Mucosa of rectum (tissue), 2 donors: Measurements from ENCODE around the gene STPG2.

ENCODE experiments used
- H3K27ac ChIP-seq, 2 donors: one replicate each; pipeline ENCODE4 v1.7.0; 2013; ENCODE audit warnings: inconsistent platforms in 2 of 2, low read depth in 2 of 2, low read length in 2 of 2
- H3K27me3 ChIP-seq, 2 donors: one replicate each; pipeline ENCODE4 v1.7.0; 2013; ENCODE audit warnings: low read length in 2 of 2; ENCODE audit not compliant: control insufficient read depth in 2 of 2, insufficient read depth in 2 of 2
- H3K36me3 ChIP-seq, 2 donors: one replicate each; pipeline ENCODE4 v1.7.0; 2013; ENCODE audit warnings: low read length in 2 of 2; ENCODE audit not compliant: control insufficient read depth in 2 of 2, insufficient read depth in 2 of 2
- H3K4me1 ChIP-seq, 2 donors: one replicate each; pipeline ENCODE4 v1.7.0; 2013; ENCODE audit warnings: low read length in 2 of 2, mild to moderate bottlenecking in 1 of 2; ENCODE audit not compliant: control insufficient read depth in 2 of 2, insufficient read depth in 2 of 2
- H3K4me3 ChIP-seq, 2 donors: one replicate each; pipeline ENCODE4 v1.7.0; 2013; ENCODE audit warnings: low read length in 2 of 2
- H3K9ac ChIP-seq, 2 donors: one replicate each; pipeline ENCODE4 v1.7.0; 2013; ENCODE audit warnings: low read length in 2 of 2, low read depth in 1 of 2, mild to moderate bottlenecking in 1 of 2
- H3K9me3 ChIP-seq, 2 donors: one replicate each; pipeline ENCODE4 v1.7.0; 2013; ENCODE audit warnings: low read length in 2 of 2; ENCODE audit not compliant: control insufficient read depth in 2 of 2
- donor health status: healthy.
- donor health status: Normal muscosa, but diverticular disease.

STPG2 gene

GRCh38 chr4:98150092-98150761 lies 7.0 kb upstream of the STPG2 start:
- Histone ChIP-seq H3K27ac (no peak overlapping the region), H3K36me3 (no peaks in the 10 kb centered on the region), H3K9me3 (no peaks in the 10 kb centered on the region), H3K9ac (no peak overlapping the region), H3K27me3 (no peaks in the 10 kb centered on the region), H3K4me1 (no peaks in the 10 kb centered on the region), H3K4me3 (no peak overlapping the region)

- Histone ChIP-seq H3K27me3 (no peaks in the 10 kb centered on the region), H3K36me3 (no peaks in the 10 kb centered on the region), H3K4me3 (no peak overlapping the region), H3K9ac (no peak overlapping the region), H3K27ac (no peak overlapping the region), H3K4me1 (no peaks in the 10 kb centered on the region), H3K9me3 (no peaks in the 10 kb centered on the region)
Observed at GRCh38 chr4:98148856-98149255, 5.6 kb upstream of the STPG2 start.

GRCh38 chr4:98126141-98126540 lies 17.1 kb downstream of the STPG2 start:
- Histone ChIP-seq H3K9ac (no peak overlapping the region), H3K9me3 (no peaks in the 10 kb centered on the region), H3K4me1 (no peaks in the 10 kb centered on the region), H3K4me3 (no peak overlapping the region), H3K36me3 (no peaks in the 10 kb centered on the region), H3K27ac (no peak overlapping the region), H3K27me3 (no peaks in the 10 kb centered on the region)

- Histone ChIP-seq H3K9ac (no peak overlapping the region), H3K27ac (no peak overlapping the region), H3K9me3 (no peaks in the 10 kb centered on the region), H3K36me3 (no peaks in the 10 kb centered on the region), H3K4me3 (no peak overlapping the region), H3K27me3 (no peaks in the 10 kb centered on the region), H3K4me1 (no peaks in the 10 kb centered on the region)
Observed at GRCh38 chr4:98125585-98125984, 17.7 kb downstream of the STPG2 start.

GRCh38 chr4:98117363-98117762 lies 25.9 kb downstream of the STPG2 start:
- Histone ChIP-seq H3K9me3 (peaks cover 0 to 4% of the 10 kb centered on the region in 2 donors), H3K4me3 (no peak overlapping the region), H3K9ac (no peak overlapping the region), H3K4me1 (no peaks in the 10 kb centered on the region), H3K27me3 (no peaks in the 10 kb centered on the region), H3K27ac (no peak overlapping the region), H3K36me3 (no peaks in the 10 kb centered on the region)

- Histone ChIP-seq H3K4me1 (no peaks in the 10 kb centered on the region), H3K27ac (no peak overlapping the region), H3K4me3 (no peak overlapping the region), H3K9me3 (no peaks in the 10 kb centered on the region), H3K36me3 (no peaks in the 10 kb centered on the region), H3K9ac (no peak overlapping the region), H3K27me3 (no peaks in the 10 kb centered on the region)
Observed at GRCh38 chr4:98113012-98113411, 30.3 kb downstream of the STPG2 start.

- Histone ChIP-seq H3K4me3 (no peak overlapping the region), H3K4me1 (no peaks in the 10 kb centered on the region), H3K9ac (no peak overlapping the region), H3K9me3 (no peaks in the 10 kb centered on the region), H3K36me3 (no peaks in the 10 kb centered on the region), H3K27ac (no peak overlapping the region), H3K27me3 (no peaks in the 10 kb centered on the region)
Observed at GRCh38 chr4:98110929-98111328, 32.3 kb downstream of the STPG2 start.

GRCh38 chr4:98110214-98110613 lies 33.1 kb downstream of the STPG2 start:
- no peaks in the 10 kb centered on the region for H3K9me3 ChIP-seq
- H3K4me1 ChIP-seq = no peaks in the 10 kb centered on the region
- H3K4me3 ChIP-seq = no peak overlapping the region
- no peak overlapping the region for H3K27ac ChIP-seq
- no peak overlapping the region for H3K9ac ChIP-seq
- no peaks in the 10 kb centered on the region for H3K36me3 ChIP-seq
- no peaks in the 10 kb centered on the region for H3K27me3 ChIP-seq

GRCh38 chr4:98102660-98103059 lies 40.6 kb downstream of the STPG2 start:
- Histone ChIP-seq H3K27ac (no peak overlapping the region), H3K4me3 (no peak overlapping the region), H3K36me3 (no peaks in the 10 kb centered on the region), H3K4me1 (no peaks in the 10 kb centered on the region), H3K27me3 (no peaks in the 10 kb centered on the region), H3K9me3 (no peaks in the 10 kb centered on the region), H3K9ac (no peak overlapping the region)

GRCh38 chr4:98101988-98102387 lies 41.3 kb downstream of the STPG2 start:
- H3K4me1 ChIP-seq = no peaks in the 10 kb centered on the region
- H3K9ac ChIP-seq = no peak overlapping the region
- H3K4me3 ChIP-seq = no peak overlapping the region
- no peaks in the 10 kb centered on the region for H3K9me3 ChIP-seq
- H3K27me3 ChIP-seq = no peaks in the 10 kb centered on the region
- H3K36me3 ChIP-seq = no peaks in the 10 kb centered on the region
- H3K27ac ChIP-seq = no peak overlapping the region

- Histone ChIP-seq H3K36me3 (no peaks in the 10 kb centered on the region), H3K9me3 (no peaks in the 10 kb centered on the region), H3K27ac (no peak overlapping the region), H3K4me1 (no peaks in the 10 kb centered on the region), H3K9ac (no peak overlapping the region), H3K4me3 (no peak overlapping the region), H3K27me3 (no peaks in the 10 kb centered on the region)
Observed at GRCh38 chr4:98098764-98099163, 44.5 kb downstream of the STPG2 start.
